HG03520 (cell line): Measurements from ENCODE around the gene ZC3H14.

ENCODE experiments used
- ATAC-seq: cut with Tn5 transposase; IDR thresholded peaks from one replicate; pipeline ENCODE4 v1.9.1; 2021; ENCODE audit warnings: mild to moderate bottlenecking, moderate library complexity; ENCODE audit not compliant: unreplicated experiment

ZC3H14 gene

DNA sequence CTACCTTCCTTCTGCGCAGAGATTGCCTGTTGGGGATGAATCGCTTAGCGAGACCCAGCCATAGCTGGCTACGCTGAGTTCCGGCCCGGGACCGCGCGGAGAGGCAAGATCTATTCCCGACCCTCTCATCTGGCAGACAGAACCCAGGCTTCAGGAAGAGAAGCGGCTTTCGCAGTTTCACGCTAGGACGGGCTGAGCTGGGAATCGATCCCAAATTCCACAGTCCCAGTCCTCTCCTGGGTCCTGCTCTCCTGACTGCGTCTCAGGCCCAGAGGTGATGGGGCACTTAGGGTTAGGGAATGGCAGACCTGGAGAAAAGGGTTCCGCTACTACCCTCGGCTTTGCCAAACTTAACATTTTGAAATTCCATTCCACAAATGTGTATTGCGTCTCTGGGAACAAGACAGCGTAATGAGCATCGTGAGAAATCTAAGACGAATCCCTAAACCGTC lies 10.8 kb upstream of the ZC3H14 start:
- ATAC-seq = no peak

DNA sequence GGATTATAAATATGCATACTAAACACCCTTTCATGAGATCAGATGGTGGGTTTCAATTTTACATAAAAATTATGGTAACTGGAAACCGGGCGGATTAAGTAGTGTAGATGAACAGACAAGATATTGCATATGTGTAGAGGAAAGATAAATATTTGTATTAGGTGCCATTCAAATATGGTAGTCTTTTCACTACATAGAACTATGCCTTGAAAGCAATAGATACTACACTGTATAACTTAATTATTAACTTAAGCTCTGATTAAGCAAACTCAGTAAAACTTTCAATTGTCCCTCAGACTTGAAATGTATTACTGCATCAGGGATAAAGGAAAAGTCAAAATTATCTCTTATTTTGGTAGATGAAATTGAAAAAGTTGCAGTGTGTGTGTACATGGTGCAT lies 10.0 kb upstream of the ZC3H14 start:
- no peak for ATAC-seq

DNA sequence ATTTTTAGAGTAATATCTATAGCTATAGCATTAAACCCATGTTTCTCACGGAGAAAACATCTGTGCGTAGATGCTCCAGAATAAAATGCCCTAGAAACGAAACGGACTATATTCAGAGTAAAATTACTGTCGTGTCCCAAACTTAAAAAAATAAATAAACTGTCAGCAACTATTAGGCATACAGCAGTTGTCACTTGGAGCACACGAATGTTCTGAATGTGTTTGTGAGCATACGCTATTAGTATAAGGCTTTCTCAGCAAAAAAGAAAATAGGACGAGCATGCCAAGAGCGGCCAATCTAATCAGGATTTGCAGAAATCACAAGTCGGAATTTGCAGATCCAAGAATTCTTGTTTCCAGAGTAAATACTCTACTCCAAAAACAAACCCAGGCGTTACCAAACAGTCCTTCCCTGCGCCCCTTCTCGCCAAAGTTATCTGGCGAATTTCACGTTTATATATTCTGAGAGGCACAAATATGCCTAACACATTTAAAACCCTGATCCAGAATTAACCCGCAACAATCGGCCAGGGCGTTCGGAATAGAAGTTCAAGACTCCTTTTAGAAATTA lies 8.9 kb upstream of the ZC3H14 start:
- ATAC-seq = no peak

DNA sequence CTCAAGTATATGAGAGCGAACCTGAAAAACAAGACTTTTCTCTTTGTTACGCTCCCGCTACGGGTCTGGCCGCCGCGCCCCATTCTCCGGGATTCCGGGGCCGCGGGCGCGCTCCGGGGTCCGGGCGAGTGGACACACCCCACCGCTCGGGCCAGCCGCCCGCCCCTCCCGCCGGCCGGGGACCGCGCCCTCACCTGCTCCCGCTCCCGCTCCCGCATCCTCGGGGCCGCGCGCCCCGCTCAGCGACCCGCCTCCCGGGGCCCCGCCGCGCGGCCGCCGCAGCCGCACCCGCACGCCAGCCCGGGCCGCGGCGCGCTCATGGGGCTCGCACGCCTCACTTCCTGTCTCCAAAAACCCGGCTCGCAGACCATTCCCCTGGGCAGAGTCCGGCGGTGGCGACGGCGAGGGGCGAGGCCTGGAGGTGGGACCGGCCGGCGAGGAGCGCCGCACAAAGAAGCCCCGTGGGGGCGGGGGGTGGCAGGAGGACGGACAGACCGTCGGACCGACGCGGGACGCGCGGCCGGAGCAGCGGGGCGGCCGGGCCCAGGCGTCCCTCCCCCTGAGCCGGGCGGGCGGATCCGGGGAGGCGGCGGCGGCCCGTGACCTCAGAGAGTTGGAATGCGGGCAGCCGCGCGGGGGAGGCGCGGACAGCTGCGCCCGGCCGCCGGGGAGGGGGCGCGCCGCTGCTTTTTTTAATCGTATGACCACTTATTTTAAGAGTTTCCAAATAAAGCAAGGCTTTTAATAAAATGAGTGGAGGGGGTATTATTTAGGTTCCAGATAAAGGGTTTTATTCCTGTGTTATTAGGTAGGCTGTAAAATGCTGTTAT lies 8.2 kb upstream of the ZC3H14 start, which contains the start of gene PTPN21:
TSS of gene PTPN21 (minus strand) at position 551 of the 830 bp plus-strand sequence. CDS start 4,590 bp downstream, outside the sequence.
- ATAC-seq = peak; percentile 41

DNA sequence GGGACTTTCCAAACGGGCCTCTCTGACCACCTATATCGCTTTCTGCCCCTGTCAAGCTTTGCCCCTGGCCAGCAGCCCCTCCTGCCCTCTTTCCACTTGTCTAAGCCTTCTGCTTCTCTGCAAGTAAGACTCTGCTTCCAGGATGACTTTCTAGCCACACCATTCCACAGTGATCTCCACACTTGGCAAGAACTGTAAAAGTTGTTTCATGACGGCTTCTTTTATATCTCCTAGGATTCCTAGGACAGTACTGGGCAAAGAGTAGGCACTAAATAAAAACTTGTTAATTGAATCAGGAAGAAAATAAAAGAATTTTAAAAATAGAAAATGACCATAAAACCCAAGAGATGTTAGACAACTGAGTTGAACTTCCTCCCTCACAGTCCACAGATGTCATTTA lies 6.3 kb upstream of the ZC3H14 start:
- ATAC-seq = no peak

DNA sequence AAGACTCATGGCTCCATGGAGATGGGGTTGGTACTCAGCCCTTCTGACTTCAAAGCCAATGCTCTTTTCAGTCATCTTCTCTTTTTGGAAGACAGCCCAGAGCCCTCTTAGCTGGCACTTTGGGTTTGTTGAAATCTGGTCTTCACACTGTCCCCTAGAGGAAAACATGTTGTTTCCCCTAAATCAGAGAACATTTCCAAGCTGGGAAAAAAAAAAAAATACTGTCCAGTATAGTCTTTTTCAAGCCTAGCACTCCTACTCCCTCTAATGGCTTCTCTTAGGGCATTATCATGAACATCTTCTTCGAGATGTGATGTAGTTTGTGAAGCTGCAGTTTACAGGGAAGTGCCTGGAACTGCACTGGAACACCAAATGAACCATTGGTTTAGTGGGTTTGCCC lies 3.0 kb upstream of the ZC3H14 start:
- ATAC-seq = no peak

DNA sequence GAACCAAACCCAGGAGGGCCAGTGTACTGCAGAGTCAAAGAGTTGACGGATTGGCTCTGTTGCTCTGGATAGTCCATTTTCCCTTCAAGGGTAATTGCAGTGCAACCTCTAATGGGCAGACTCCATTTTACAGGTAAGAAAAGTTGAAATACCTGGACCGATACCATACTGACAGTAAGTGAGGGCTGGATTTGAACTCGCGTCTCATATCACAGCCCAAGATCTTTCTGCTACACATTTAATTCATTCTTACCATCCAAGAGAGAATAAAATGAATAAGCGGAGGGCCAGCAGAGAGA lies 356 bp upstream of the ZC3H14 start:
- no peak for ATAC-seq

DNA sequence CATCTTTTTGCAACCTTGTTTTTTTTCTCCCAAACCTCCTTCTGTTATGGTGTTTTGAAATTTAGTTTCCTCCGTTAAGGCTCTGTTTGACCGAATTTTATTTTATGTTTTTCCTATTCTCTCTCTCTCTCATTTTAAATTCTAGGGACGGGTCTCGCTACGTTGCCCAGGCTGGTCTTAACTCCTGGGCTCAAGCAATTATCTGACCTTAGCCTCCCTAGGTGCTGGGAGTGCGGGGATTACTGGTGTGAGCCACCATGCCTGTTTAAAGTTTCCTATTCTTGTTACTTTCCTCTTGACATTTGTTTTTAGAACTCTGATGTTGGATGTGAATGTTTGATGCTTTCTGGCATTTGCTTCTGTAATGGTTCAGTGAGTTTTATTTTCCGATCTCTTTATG lies 1.0 kb downstream of the ZC3H14 start:
- ATAC-seq = no peak

DNA sequence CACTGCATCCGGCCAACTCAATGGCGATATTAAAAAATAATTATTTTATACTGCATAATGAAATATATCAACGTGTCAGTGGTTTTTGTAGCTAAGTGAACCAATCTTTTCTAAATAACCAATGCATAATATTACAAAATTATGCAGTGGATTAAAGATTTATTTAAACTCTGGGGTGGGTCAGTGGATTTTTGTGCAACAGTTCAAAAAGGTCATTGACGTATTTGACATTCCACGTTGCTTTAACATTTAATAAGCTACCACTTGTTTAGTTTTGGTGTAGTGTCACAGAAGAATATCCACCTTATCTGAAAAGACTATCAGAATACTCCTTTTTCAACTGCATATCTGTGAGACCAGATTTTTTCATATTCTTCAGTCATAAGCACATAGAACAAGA lies 2.6 kb downstream of the ZC3H14 start:
- ATAC-seq = no peak

DNA sequence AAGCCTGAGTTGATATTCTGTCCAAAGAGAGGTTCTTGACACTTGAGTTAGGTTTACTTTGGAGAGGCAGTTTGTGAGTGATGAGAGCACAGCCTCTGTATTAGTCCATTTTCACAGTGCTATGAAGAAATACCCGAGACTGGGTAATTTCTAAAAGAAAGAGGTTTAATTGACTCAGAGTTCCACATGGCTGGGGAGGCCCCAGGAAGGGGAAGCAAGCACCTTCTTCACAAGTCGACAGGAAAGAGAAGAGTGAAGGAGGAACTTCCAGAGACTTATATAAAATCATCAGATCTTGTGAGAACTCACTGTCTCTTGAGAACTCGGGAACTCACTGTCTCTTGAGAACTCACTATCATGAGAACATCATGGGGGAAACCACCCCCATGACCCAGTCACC lies 5.4 kb downstream of the ZC3H14 start:
- no peak for ATAC-seq

DNA sequence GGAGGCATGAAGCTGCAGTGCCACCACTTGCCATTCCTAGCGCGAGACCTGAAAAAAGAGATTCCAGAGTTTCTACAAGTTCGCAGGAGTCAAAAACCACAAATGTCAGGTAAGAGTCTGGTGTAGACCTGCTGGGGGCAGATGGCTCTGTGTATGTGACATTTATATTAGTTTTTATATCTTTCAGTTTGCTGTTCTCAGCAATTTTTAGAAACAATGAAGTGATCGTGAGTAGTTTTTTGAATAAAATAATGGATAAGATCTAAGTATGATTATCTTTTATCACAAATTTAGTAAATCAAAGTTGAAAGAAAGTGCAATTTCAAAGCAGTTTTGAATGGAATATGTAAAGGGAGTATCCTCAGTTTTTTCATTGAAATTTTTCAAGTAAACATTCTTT lies 9.3 kb downstream of the ZC3H14 start:
- ATAC-seq = no peak

DNA sequence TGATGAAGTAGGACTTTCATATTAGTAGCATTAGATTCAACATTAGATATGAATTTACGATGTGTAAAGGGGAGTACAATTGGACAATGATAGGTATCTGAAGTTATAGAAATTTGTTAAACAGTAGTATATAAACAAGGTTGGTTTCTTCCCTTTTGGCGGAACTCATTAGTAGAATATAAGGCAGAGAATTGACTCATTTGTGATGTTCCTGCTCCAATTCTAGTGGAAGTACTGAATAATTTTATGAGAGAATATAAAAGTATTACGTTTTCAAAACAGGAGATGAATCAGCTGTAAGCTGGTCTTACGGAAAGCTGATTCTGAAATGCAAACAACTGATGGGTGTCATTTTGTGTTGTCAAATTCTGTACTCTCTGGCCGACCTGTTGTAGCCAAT lies 13.4 kb downstream of the ZC3H14 start:
- ATAC-seq = no peak

DNA sequence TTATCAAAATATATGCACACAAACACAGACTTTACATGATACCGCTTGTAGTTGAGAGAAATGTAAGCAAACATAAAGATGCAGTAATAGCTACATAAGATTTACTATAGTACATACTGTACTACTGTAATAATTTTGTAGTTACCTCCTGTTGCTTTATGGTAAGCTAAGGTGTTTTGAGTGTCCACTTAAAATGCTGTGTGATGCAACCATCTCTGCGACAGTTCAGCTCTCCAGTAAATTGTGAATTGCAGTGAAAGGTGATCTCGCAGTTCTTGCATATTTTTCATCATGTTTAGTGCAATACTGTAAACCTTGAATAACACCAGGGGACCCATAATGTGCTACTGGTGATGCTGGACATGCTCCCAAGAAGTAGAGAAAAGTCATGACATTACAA lies 21.6 kb downstream of the ZC3H14 start:
- no peak for ATAC-seq

DNA sequence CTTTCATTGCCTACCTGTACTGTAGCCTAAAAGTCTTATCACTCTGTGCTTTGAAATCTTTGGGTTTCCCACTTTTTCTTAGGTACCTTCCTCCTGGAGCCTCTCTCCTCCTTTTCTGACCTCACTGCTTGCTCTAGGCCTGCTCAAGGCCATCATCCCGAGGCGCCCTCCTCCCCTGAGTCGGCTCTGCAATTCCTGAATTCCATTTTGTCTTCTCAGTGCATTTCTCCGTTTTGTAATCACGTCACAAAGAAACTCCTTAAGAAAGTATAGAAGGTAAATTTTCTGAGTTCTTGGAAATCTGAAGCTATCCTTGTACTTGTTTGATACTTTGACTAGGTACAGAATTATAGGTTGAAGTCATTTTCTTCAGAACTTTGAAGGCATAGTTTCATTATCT lies 25.2 kb downstream of the ZC3H14 start:
- ATAC-seq = no peak

DNA sequence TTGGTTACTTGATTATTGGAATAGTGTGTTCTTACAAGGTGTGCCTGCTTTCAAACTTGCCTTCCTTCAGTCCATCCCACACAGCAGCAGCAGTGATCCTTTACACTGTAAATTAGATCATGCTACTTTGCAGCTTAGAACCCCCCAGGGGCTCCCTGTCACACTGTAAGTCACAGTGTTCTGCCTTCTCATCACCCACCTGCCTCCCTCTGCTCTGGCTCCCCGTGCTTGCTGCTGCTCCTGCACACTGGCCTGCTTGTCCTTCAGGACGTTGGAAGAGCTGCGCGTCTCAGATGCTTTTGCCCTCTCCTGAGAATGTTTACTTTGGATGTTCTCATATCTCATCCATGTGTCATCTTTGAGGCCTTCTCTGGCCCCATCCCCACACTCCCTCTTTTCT lies 27.3 kb downstream of the ZC3H14 start:
- no peak for ATAC-seq

DNA sequence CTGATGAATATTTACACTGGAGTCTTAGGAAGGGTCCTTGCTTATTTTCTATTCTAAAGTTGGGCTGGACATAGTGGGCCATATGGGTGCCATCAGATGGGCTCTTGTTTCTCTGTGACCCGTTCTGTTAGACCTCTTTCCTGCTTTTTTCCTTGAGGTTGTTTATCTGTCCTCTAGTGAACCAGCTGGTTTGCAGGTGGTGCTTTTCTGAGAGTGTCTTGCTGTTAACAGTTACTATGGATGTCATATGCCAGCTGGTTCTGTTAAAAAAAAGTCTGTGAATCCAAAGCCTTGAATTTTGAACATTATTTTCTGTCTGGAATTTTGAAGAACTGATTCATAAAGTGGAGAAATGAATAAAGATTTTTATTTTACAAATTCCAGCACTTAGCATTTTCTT lies 29.2 kb downstream of the ZC3H14 start:
- no peak for ATAC-seq

DNA sequence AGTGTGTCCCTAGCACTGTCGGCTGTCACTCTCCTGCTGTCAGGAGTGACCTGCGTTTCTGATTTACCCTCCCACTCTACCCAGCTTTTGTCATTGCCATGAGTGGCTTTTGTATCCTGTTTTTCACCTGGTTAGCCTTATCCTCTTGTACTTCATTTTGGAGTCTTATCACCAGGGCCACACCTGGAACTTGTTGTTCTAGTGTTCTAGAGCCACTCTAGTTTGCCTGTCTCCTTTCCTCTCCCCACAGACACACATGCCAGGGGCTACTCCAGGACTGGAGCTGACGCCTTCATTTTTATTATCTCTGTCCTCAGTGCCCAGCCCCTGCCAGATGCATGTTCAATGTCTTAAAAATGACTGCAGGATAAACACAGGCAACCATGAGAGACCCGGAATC lies 34.2 kb downstream of the ZC3H14 start:
- no peak for ATAC-seq

DNA sequence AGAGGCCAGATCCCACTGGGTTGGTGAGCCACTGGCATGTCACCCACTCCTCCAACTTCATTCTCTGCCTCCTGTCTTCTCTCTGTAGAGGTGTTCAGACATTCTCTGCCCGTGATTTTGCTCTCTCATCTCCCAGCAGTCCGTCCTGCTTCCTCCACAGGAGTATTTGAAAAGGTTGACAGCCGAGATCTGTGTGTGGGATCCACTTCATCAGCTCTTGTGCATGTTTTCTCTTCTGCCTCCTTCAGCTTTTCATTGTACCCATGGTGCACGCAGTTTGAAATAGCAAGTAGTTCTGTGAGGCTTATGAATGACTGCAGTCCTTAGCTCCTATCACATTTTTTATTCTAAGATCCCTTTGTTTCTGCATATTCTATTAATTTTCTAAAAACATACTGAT lies 34.8 kb downstream of the ZC3H14 start:
- ATAC-seq = no peak

DNA sequence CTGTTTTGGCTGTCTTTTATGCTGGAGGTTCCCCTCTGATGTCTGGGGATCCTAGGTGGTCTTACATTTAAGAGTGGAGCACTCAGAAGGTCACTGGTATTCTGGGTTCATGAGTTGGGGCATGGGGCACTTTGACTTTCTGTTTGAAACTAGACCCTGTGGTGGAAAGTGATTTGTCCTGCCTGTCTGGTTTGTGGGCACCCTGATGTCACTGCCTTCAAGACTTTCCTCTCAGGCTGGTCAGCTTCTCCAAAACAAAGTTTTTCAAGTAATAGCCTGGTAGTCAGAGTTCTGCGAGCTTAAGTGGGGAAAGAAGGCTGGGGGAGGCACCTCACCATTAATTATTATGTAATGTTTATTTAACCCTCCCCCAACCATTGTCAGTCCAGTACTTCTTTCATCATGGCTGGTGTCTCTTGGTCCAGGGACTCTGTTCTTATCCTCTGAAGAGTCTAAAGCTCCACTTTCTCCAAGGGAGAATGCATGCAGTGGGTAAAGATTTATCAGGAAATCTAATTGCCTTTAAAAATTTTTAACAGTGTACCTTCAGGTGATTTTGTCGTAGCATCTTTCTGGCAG lies 35.3 kb downstream of the ZC3H14 start:
- ATAC-seq = no peak

DNA sequence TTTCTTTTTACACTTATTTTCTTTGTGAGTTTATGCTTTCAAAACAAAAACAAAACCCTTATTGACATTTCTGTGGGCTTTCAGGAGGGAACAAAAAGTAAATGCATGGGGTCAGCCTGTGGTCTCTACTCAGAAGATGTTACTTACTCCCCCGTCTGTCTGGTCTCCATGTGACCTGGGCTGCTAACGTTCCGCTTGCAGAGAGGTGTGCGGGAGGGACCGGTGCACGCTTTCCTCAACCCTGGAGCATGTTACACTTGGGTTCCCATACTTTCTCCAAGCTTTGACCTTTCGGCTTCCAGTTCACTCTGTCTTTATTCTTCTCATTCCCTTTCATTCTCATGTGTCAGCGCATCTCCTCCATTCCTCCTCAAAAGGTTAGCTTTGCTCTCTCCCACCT lies 36.5 kb downstream of the ZC3H14 start:
- ATAC-seq = peak; percentile 33

DNA sequence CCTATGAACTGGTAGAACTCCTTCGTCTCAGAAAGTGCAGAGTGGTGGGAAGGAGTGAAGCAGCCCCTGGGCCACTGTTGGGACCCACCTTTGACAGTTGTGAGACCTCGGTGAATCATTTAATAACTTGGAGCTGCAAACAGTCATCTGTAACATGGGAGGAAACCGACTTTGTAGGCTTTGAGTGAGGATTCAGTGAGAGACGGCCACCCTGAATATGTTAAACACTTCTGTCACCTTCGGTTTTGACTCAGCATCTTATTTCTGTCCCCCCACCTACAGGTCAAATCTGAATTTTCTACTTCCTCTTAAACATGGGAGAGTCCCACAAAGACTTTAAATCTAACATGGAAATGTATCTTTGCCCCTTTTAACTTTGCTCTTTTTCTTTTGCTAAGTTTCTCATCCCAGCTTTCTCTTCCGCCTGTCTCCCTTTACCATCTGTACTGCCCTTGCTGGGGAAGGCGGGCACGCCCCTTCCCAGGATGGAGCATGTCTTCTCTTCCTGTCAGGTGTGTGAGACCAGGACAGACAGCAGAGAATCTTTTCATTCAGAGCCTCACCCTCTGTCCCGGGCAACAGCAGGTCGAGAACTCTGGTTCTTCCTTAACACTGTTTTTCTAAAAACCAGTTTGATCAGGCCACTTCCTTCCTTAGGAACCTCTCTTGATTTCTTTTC lies 37.1 kb downstream of the ZC3H14 start:
- peak; percentile 93 for ATAC-seq

DNA sequence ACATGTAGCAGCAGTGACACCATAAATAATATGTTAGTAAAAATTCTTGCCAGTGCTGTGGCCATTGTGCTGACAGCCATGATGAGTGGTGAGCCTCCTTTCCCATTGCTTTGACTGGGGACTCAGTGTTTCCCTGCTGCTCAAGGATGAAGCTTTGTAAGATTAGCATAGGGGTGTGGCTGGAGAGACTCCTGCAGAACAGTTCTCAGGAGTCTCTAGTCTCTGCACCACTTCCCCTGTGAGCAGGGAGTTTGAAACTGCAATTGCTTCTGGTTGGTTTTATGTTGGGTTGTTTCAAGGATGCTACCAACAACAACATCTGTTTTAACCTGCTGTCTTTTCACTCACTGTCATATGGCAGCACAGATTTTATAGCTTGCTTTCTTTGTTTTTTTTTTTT lies 41.4 kb downstream of the ZC3H14 start:
- no peak for ATAC-seq
